Measurements from ENCODE around the gene ATP6V1A.

ATP6V1A gene

GRCh38 chr3:113707835-113708234 is 39.0 kb upstream of the ATP6V1A start:
- Histone ChIP-seq H2AFZ (ENCODE audit: low read depth) (no peak overlapping the region), H4K20me1 (ENCODE audit: insufficient read depth) (no peaks in the 10 kb centered on the region), H3K36me3 (ENCODE audit: insufficient read depth) (no peaks in the 10 kb centered on the region), H3K4me2 (no peak overlapping the region), H3K27me3 (ENCODE audit: insufficient read depth, low read depth) (no peaks in the 10 kb centered on the region), H3K4me3 (IDR thresholded peaks at IDR 0.05; ENCODE audit: insufficient read depth, low read depth, low read length) (no peak overlapping the region), H3K4me1 (ENCODE audit: low read depth, poor library complexity, severe bottlenecking) (no peaks in the 10 kb centered on the region), H3K79me2 (ENCODE audit: insufficient read depth, low read depth) (no peaks in the 10 kb centered on the region), H3K9ac (no peak overlapping the region), H3K27ac (no peak overlapping the region)
- no peak for TF ChIP-seq CTCF (conservative IDR thresholded peaks at IDR 0.05; ENCODE audit: low read depth, low read length)

GRCh38 chr3:113712129-113712528 is 34.7 kb upstream of the ATP6V1A start:
- no peak overlapping the region for H3K4me2 ChIP-seq
- H3K36me3 ChIP-seq (ENCODE audit: insufficient read depth), result no peaks in the 10 kb centered on the region
- no peak overlapping the region for H2AFZ ChIP-seq (ENCODE audit: low read depth)
- H3K9ac ChIP-seq, result no peak overlapping the region
- no peak overlapping the region for H3K27ac ChIP-seq
- no peak overlapping the region for H3K4me3 ChIP-seq (IDR thresholded peaks at IDR 0.05; ENCODE audit: insufficient read depth, low read depth, low read length)
- H4K20me1 ChIP-seq (ENCODE audit: insufficient read depth), result no peaks in the 10 kb centered on the region
- TF ChIP-seq CTCF (conservative IDR thresholded peaks at IDR 0.05; ENCODE audit: low read depth, low read length), result no peak
- no peaks in the 10 kb centered on the region for H3K27me3 ChIP-seq (ENCODE audit: insufficient read depth, low read depth)
- H3K79me2 ChIP-seq (ENCODE audit: insufficient read depth, low read depth), result no peaks in the 10 kb centered on the region
- H3K4me1 ChIP-seq (ENCODE audit: low read depth, poor library complexity, severe bottlenecking), result no peaks in the 10 kb centered on the region

- H4K20me1 ChIP-seq (ENCODE audit: insufficient read depth), result no peaks in the 10 kb centered on the region
- H3K27me3 ChIP-seq (ENCODE audit: insufficient read depth, low read depth), result no peaks in the 10 kb centered on the region
- no peak overlapping the region for H3K4me2 ChIP-seq
- H3K36me3 ChIP-seq (ENCODE audit: insufficient read depth), result no peaks in the 10 kb centered on the region
- no peak overlapping the region for H2AFZ ChIP-seq (ENCODE audit: low read depth)
- H3K4me1 ChIP-seq (ENCODE audit: low read depth, poor library complexity, severe bottlenecking), result no peaks in the 10 kb centered on the region
- H3K79me2 ChIP-seq (ENCODE audit: insufficient read depth, low read depth), result no peaks in the 10 kb centered on the region
- H3K27ac ChIP-seq, result no peak overlapping the region
- no peak overlapping the region for H3K4me3 ChIP-seq (IDR thresholded peaks at IDR 0.05; ENCODE audit: insufficient read depth, low read depth, low read length)
- H3K9ac ChIP-seq, result no peak overlapping the region
- TF ChIP-seq CTCF (conservative IDR thresholded peaks at IDR 0.05; ENCODE audit: low read depth, low read length), result no peak
Observed at GRCh38 chr3:113714702-113715101, 32.1 kb upstream of the ATP6V1A start.

GRCh38 chr3:113717308-113717707 is 29.5 kb upstream of the ATP6V1A start:
- Histone ChIP-seq H3K79me2 (ENCODE audit: insufficient read depth, low read depth) (no peaks in the 10 kb centered on the region), H3K36me3 (ENCODE audit: insufficient read depth) (peaks cover 7% of the 10 kb centered on the region; the same call in 1 of the 2 replicates), H3K27ac (no peak overlapping the region), H4K20me1 (ENCODE audit: insufficient read depth) (0 out of 2 replicates have a peak, but pooled peaks cover 4% of the 10 kb centered on the region), H3K4me3 (IDR thresholded peaks at IDR 0.05; ENCODE audit: insufficient read depth, low read depth, low read length) (no peak overlapping the region), H3K4me2 (no peak overlapping the region), H3K4me1 (ENCODE audit: low read depth, poor library complexity, severe bottlenecking) (no peaks in the 10 kb centered on the region), H3K27me3 (ENCODE audit: insufficient read depth, low read depth) (no peaks in the 10 kb centered on the region), H3K9ac (no peak overlapping the region), H2AFZ (ENCODE audit: low read depth) (no peak overlapping the region)
- no peak for TF ChIP-seq CTCF (conservative IDR thresholded peaks at IDR 0.05; ENCODE audit: low read depth, low read length)

Measured in KMS-11 (cell line).